Gastrocnemius medialis (tissue), 4 donors: Measurements from ENCODE around the gene HFE.

Source experiments
- CTCF ChIP-seq, 5 experiments: fragments of 450-650 bp in 3 of 5; fragments of 200-600 bp in 2 of 5; sonication (generic) in 2 of 5; IDR thresholded peaks in 4 of 5; conservative IDR thresholded peaks in 1 of 5; 1 replicate in 4 of 5; 2 replicates in 1 of 5; pipeline ENCODE4 v1.5.1; 2016 to 2019; ENCODE audit warnings: antibody characterized with exemption in 5 of 5, mild to moderate bottlenecking in 3 of 5, moderate library complexity in 3 of 5
- POLR2A ChIP-seq, 2 donors: fragments of 450-650 bp; IDR thresholded peaks; one replicate each; pipeline ENCODE4 v1.6.1; 2017; ENCODE audit warnings: antibody characterized with exemption in 2 of 2, mild to moderate bottlenecking in 2 of 2, moderate library complexity in 2 of 2

GRCh38 chr6:26126394-26127235 is 39.4 kb downstream of the HFE start:
- no peak for TF ChIP-seq POLR2A (IDR thresholded peaks at IDR 0.05)
- no peak for TF ChIP-seq CTCF (IDR thresholded peaks at IDR 0.05 in 4 of 5, conservative IDR thresholded peaks at IDR 0.05 in 1 of 5)
